HG03565 (cell line): ENCODE data around the gene PROZ.

Experiments used
- ATAC-seq: cut with Tn5 transposase; IDR thresholded peaks from one replicate; pipeline ENCODE4 v1.9.1; 2021; ENCODE audit warnings: mild to moderate bottlenecking, moderate library complexity; ENCODE audit not compliant: unreplicated experiment

The PROZ gene

DNA sequence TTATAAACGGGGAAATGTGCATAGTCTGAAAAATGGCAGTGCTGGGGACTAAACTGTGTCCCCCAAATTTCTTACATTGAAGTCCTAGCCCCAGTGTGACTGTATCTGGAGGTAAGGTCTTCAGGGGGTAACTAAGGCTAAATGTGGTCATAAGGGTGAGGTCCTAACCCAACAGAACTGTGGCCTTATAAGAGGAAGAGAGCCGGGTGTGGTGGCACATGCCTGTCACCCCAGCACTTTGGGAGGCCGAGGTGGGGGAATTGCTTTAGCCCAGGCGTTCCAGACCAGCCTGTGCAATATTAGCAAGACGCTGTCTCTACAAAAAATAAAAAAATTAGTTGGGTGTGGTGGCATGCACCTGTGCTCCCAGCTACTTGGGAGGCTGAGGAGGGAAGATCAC, 17.8 kb downstream of the PROZ start:
- no peak for ATAC-seq

DNA sequence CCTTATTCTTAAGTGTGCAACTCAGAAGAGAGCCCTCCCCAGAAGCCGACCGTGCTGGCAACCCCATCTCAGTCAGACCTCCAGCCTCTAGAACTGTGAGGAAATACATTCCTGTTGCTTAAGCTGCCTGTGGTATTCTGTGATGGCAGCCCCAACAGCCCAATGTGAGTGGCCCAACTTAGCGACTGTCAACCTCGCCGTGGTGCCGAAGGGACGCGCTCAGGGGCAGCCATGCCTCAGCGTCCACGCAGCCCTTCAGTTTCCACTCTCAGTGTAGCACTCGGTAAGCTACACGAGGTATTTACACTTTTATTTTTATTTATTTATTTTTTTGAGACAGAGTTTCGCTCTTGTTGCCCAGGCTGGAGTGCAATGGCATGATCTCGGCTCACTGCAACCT, 18.4 kb downstream of the PROZ start:
- ATAC-seq: no peak

DNA sequence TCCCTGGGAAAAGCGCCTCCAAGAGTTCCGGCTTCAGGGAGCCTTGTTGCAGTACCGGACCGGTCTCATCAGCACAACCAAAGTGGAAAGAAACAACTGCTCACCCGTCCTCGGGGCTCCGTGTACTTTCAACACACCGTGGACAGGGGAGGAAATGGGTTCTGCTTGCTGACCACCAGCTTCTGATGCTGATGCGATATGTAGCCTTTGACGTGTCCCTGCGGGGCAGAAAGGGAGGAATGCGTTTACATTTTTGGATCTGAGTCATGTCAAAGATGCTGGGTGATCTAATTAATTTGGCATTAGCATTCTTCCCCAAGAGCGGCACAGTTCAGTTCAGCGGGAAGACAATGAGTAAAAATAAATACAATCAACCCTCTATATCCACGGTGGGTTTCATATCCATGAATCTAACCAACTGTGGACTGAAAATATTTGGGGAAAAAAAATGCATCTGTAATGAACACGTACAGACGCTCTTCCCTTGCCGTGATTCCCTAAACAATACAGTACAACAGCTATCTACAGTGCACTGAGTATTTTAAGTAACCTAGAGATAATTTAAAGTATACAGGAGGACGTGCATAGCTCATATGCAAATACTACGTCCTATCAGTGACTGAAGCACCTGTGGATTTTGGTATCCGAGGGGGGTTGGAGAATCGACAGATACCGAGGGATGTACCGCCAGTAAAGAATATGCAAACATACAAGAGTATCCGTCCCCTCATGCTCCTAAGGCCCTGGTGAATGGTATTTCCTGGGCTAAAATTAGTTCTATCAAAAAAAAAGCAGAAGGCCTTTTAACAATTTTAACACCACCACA, 19.8 kb downstream of the PROZ start:
- no peak for ATAC-seq

DNA sequence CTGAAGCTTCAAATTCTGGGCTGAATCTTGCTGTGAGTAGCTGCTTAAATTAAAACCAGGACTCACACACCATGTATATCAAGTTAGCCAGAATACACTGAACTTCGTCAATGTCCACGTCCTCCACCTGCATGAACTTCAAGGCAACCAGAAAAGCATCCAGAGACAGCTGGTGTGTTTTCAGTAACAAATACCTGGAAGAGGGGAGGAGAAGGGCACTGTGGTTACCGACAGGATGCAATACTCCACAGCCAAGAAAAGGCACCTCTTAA, 20.4 kb downstream of the PROZ start:
- ATAC-seq: no peak

DNA sequence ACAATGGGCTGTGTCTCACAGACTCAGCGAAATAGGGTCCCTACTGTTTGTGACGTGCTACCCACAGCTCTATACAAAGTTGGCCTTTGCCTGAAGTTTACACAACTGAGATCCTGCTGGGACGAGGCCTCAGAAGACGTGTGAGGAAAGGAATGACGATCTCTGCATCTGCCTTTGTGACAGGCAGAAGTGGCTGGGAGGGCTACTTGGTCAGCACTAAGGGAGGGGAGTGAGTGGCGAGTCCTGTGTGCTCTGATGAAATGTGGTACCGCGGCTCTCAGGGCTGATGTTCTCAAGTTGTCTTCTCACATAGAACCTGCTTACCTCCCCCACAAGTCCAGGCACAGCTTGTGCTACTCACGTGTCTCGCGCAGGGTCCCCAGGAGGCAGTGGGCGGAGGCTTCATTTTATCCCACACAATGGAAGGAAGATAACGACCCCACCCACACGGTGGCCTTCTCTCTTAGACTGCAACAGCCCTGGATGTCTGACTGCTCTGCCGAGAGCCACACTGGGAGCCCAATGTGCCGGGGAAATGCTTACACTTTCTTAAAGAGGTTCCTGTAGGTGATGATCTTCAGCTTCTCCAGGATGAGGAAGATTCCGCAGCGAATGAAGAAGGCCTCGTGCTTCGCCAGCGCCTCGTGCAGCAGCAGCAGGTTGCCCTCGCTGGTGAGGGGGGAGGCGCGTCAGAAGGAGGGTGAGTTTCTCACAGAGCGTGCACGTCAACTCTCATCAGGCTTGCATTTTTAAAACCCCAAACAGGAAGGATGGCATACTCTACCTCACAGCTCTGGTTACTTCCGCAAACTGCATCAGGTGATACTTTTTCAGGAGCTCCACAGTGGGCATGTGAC, 21.2 kb downstream of the PROZ start:
- ATAC-seq: no peak

DNA sequence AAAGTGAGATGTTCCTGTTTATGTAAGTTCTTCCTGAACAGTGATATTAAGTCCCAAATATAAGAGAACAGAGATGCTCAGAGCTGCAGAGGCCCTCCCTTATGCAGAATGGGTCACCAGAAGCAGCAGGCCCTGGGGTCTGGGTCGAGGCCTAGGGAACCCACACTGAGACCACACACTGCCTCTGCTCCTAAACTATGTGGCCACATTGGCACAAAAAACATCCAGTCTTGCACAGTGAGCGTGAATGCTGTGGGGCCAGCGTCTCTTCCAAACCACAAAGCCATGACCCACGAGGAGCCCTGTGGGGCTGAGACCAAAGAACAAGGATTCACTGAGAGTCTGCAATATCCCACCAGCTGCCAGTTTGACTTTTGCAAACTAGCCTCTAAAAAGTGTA, 23.6 kb downstream of the PROZ start:
- ATAC-seq: no peak

DNA sequence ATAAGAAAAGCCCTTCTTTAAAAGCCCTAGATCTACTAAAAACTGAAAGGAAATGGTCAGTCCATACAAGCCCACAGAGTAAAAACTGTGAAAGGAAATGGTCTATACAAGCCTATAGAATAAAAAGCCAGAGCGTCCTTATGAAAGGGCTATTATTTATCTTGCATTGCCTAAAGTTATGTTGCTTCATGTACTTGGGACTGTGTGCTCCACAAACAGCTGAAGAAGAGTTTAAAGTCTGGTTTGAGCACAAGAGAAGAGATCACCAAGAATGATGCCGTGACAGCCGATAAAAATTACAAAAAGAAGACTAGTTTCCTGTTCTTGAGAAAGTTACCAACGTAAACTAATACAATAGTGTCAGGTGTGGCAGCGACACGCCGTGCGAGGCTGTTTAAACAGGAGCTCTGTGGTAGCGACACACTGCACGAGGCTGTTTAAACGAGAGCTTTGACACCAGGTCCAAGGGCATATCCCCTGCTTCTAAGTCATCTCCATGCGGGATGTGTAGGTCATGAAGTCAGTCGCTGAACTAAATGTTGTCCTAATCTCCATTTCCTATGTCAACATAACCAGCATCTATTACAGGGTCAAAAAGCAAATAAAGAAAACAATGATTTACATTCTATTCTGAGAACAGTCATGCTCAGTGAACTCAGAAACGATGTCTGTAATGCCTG, 25.1 kb downstream of the PROZ start:
- no peak for ATAC-seq

DNA sequence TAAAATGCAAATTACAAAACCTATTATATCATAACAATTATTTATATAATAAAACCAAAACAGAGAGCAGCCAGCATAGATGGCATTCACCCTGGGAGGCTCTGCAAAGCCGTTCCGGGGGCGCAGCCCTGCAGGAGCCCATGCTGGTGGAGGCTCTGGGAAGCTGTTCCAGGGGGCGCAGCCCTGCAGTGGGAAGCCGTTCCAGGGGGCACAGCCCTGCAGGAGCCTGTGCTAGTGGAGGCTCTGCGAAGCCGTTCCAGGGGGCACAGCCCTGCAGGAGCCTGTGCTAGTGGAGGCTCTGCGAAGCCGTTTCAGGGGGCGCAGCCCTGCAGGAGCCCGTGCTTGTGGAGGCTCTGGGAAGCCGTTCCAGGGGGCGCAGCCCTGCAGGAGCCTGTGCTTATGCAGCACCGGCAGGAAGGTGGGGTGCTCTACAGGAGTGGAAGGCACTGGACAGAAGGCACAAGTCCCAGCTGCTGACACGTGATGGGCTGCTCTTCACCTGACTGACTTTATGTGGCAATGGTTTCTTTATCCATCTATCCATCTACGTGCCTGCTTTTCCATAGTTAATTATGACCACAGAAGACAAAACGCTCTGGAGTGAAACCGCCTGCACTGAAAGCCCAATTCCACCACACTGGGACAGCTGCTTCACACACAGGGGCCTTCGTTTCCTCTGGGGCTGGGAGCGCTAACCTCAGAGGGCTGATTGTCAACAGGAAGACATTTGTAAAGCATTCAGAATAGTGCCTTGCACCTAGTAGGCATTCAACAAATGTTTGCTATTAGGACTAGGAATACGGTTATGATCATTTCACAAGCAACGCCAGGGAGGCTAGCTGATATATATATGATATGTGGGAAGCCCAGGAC, 26.4 kb downstream of the PROZ start:
- ATAC-seq: no peak

DNA sequence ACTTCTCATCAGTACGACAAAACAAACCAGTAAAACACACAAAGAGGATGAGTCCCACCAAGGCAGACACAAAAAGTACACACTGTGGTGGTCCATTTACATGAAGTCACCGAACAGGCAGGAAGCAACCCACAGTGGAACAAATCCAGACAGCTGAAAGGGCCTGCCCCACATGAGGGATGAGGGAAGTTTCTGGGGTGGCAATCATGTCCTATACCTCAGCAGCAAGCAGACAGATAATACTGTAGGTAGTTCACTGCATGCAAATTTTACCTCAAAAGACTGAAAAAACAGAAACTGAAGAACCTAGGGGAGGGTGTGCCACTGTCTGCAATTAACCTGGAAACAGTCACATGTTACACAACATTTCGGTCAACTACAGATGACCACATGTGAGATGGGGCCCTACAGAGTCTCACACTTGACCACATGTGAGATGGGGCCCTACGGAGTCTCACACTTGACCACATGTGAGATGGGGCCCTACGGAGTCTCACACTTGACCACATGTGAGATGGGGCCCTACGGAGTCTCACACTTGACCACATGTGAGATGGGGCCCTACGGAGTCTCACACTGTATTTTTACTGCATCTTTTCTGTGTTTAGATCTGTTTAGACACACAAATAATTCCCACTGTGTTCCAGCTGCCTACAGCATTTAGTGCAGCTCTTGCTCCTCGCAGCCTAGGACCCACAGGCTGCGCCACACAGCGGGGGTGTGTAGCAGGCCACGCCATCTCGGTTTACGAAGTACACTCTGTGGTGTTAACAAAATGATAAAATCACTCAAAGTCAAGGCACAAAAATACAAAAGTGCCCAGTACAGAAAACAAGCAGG, 27.8 kb downstream of the PROZ start:
- peak; percentile 80 for ATAC-seq

DNA sequence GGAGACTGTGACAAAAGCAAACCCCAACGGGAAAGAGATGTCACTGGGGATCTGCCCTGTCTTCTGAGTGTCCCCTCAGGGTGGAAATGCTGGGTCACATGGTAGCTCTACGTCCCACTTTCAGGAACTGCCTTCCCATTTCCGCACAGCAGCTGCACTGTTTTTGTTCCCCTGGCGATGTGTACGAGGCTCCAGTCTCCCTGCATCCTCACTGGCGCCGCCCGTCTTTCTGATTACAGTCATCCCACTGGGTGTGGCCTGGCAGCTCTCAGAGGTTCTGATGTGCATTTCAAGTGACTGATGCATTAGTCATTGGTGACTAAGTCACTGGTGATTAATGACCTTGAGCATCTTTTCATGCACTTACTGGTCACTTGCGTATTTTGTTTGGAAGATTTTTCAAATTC, 28.8 kb downstream of the PROZ start:
- ATAC-seq: no peak

DNA sequence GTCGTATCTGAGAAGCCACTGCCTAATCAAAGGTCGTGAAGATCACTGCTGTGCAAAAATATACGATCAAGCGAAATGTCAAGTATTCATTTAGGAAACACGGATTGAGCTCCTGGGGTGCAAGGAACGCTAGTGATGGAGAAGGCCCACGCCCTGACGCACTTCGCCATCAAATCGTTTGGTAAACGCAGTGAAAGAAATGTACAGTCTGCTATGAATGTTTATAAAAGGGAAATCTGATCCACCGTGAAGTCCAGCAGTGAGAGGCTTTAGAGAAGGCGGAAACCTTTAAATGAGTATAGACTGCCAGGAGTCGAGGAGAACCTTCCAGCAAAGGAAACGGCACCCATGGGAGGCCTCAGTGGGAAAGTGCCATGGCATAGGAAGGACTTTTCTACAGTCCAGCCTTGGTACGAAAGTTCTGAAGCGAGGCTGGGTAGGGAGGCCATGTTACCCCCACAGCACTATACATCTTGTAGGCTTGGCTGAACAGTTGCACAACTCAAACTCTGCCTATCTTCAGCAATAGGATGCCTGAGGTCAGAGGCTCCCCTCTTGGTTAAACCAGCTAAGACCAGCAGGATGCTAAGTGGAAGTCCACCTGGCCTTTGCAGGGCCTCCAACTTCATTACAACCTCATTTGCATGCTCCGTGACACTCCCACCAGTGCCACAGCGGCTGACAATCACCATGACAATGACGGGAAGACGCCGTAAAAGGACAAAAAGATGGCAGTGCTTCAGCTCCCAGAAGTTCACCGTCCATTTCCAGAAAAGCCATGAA, 29.6 kb downstream of the PROZ start:
- no peak for ATAC-seq

DNA sequence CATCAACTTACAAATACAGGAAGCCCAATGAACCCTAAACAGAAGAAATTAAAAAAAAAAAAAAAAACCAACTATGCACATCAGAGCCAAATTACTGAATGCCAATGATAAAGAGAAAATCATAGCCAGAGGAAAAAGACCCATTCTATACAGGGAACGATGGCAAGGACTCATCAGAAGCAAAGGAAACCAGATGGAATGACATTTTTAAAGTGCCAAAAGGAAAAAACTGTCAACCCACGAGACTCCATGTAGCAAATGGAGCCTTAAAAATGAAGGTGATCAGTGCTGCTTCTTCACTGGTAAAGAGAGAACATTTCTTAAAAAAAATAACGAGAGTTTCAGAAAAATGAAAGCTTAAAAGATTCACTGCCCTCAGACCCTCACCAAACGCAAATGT, 31.7 kb downstream of the PROZ start:
- ATAC-seq: no peak

DNA sequence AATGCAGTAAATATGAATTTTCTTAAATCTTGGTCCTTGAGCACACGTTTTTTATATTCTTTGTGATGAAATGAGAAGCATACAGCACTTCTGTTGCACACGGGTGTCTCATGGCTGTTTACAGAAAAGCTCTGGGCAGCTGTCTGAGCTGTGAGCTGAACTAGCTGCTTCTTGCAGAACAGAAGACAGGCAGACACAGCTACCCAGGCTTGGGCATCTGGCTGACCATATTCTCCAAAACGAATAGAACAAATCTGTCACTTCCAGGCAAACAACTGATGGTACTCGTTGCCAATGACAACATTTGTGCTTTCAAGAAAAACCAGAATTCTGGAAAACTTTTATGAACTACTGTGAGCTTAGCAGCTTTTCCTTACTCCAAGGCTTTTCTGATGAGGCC, 33.8 kb downstream of the PROZ start:
- no peak for ATAC-seq

DNA sequence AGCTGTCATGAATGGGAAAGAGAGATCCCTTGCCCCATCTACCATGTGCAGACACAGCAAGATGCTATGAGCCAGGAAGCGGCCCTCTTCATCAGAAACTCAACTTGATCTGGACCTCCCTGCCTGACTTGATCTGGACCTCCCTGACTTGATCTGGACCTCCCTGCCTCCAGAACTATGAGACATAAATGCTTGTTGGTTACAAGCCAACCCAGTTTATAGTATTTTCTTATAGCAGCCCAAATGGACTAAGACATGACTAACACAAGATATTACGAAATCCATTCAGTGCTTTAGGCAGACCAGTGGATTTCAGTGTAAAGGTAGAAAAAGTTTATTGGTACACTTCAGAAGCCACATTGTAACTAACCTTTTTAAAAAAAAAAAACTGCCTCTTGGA, 34.5 kb downstream of the PROZ start:
- ATAC-seq: no peak

DNA sequence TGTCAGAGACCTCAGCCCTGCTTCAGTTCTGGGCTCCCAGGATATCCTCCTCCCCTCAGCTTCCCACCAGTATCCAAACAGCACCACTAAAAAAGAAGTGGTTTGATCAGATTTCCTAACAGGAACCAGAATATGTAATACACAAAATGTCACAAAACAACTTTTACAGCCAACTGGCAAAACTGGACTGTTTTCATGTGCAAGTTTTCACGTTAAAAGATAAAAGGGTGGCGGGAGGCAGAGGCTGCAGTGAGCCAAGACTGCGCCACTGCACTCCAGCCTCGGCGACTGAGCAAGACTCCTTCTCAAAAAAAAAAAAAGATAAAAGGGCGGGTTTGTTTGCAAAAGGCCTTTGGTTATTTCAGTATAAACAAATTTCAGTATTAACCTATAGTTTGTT, 36.9 kb downstream of the PROZ start:
- no peak for ATAC-seq

DNA sequence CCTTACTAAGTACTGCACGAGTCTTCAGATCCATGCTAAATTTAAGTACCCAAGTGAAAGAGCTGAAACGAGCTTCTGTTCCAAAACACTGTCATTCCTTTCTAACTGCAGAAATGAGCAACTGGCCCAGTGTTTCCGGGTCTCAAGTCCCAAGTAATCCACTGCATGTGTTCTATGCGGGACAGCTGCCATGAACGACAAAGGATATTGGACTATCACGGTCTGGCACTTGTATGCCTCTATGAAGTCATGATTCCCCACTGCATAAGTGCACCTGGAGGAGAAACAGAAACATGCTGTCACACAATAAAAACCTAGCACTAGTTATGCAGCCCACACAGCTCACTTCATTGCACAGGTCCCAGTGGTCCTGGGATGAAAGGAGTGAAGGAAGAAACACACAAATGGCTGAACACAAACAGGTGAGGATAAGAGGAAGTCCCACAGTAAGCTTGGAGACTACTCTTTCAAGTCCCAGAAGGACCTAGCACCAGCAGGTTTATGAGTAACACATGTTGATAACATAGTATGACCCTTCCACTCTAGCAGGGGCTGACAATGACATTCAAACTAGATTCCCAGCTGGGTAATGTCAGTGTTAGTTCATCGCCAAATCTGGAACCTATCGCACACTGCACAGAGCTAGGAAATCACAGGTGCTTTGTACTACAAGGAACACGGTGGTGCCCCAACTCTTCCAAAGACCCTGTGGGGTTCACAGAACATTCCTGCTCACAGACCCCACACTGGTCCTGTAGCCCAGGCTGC, 38.7 kb downstream of the PROZ start:
- no peak for ATAC-seq

DNA sequence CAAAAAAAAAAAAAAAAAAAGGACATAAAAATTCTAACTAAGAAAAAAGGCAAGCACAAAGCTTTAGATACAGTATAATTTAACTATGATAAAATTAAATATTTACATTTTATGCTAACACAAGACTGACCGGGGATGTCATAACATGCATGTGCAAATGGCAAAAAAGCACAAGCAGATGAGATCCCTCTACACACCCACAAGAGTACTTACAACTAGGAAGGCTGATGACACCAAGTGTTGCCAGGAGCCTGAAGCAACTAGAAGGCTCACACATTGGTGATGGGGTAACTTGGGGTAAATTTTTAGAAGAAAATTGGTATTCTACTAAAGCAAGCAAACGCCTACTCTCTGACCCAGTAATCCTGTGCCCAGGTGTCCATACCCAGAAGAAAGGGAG, 43.4 kb downstream of the PROZ start:
- ATAC-seq: no peak

DNA sequence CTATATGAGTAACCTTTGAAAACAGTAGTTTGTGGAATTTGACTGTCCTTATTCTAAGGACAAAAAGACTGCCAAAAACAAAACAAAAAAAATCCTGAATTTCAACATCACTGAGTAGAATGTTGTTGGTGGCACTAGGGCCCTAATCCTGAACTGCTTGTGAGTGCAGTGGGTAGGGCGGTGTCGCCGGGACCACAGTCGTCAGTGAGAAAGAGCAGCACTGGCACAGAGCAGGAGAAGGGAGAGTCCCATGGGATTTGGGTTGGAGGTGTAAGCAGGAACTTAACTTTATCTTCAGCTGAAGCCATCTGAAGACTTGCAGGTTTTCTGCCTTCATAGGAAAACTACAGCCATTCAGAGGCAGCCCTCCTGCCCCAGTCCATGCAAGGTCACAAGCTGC, 44.5 kb downstream of the PROZ start:
- ATAC-seq: no peak
